NCI-H510A treated with DMSO at 0.1 percent for 48 hours (cell line): ENCODE data around the gene ST3GAL5.
"Not testable (repeated sequence)": the region's sequence is repeated elsewhere in the genome, so short reads cannot be mapped to it uniquely, and the experiment has no call there.

Experiments
- DNase-seq: peaks from one replicate; lab custom pipeline; 2025; lab: John Stamatoyannopoulos, UW

ST3GAL5 gene

GRCh38 chr2:85917887-85918795 is 29.4 kb upstream of the ST3GAL5 start:
- DNase-seq = no peak

DNA sequence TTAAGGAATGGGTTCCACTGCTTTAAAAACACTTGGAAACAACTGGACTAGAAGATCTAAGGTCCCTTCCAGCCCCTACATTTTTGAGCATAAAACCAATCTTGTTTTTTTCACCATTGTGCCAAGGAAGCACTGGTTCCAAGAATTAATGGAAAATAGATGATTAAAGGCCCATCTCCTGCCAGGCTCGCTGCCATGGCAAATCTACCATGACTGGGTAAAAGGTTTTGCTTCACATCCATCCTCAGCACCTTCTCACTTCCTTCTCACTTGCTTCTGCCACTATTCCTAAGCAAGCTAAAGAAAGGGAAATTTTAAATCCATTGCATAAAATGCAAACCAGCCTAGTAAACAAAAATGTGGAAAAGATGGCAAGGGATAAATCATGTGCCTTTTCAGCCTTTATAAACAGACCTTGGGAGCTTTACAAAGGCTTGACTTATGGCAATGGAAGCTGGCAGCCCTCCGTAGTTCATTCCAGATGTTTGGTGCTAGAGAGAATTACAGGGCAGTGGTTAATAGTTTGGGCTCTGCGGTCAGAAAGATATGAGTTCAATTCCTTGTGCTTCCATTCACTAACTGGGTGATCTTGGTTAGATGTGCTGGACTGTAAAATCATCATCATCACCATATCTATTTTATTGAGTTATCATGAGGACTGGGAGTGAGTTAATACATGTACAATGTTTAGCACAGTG is 27.0 kb upstream of the ST3GAL5 start:
- DNase-seq = no peak

GRCh38 chr2:85914922-85915321 is 26.1 kb upstream of the ST3GAL5 start:
- peak; percentile 95 for DNase-seq

GRCh38 chr2:85913884-85914881 is 25.4 kb upstream of the ST3GAL5 start:
- no peak for DNase-seq

DNA sequence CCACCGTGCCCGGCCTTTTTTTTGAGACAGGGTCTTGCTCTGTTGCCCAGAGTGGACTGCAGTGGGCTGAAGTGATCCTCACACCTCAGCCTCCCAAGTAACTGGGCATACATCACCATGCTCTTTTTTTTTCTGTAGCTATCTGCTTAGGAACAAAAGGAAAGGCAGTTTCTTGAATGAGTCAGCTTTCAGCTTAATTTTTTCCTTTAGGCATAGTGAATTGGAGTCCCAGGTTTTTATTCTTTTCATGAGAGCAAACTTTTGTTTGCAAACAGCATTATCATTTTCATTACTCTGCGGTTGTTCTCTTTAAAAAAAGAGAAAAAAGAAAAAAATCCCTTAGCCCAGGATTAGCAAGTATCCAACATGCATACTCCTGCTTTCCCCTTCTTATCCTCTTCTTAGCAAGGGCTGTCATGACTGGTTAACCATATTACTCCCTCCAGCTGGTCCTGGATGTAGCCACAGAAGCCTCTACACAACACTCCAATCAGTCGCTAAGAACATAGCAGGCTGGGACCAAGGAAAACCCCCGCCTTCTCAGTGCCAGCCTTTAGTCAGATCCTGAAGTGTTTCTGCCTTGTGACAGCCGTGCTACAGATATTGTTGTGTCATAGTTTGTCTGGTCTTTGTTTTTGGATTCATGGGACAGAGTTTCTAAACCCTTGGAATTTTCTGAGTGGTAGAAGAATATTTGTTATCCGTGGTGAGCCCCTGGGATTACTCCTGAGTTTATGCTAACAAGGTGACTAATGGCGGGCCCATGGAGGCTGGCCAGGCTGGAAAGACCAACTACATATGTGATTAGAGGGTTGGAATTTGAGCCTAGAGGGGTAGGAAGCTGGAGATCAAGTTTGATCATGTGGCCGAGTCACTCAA is 23.3 kb upstream of the ST3GAL5 start:
- DNase-seq = no peak

- no peak for DNase-seq
Observed at GRCh38 chr2:85911097-85911496, 22.3 kb upstream of the ST3GAL5 start.

DNA sequence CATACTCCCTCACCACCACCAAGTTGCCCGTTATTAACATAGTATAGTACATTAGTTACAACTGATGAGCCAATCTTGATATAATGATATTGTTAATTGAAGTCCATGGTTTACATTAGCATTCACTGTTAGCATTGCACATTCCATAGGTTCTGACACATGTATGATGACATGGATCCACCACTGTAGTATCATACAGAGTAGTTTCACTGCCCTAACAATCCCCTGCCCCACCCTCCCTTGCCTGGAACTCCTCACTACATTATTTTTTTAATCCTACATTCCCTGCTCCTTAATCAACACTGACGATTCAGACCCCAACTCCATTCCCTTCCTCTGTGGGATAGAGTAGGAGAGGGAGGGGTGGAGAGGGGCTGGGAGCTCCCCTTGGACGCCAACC is 20.2 kb upstream of the ST3GAL5 start:
- no peak for DNase-seq

DNA sequence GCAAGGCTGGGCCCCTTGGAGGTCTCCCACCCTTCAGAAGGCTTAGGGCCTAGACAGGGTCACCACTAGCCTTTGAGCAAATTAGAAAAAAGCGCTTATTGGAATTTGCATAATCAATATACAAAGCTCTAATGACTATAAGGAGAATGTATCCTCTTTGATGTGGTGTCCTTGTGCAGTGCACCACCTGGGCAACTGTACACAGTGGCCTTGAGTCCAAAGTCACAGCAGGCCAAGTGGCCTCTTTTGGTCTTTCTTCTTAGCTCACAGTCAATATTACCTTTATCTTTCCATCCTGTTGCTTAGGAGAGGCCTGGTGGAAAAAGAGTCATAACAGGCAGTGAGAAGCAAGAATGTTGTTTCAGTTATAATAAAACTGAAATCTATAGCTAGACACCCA is 19.7 kb upstream of the ST3GAL5 start:
- no peak for DNase-seq

DNA sequence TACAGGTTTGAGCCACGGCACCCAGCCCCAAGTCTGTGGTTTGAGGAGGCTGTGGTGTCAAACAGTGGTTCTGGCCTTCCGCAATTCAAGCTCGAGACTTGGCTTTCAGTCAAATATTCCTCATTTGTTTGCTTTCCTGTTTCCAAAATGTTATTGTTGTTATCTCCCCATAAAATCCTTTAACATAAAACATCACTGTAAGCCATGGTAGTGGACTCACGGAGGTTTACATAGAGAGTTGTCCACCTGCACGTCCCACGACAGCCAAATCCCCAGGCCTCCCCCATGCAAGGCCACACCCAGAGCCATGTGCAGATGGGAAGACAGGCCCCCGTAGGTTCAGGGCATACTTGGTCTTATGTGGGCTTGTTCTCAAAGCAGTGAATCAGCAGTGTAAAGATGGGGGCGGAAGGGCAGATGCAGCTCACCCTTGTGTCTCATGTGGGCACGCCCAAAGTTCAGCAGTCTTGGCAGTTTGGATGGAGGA is 18.9 kb upstream of the ST3GAL5 start:
- DNase-seq = no peak

DNA sequence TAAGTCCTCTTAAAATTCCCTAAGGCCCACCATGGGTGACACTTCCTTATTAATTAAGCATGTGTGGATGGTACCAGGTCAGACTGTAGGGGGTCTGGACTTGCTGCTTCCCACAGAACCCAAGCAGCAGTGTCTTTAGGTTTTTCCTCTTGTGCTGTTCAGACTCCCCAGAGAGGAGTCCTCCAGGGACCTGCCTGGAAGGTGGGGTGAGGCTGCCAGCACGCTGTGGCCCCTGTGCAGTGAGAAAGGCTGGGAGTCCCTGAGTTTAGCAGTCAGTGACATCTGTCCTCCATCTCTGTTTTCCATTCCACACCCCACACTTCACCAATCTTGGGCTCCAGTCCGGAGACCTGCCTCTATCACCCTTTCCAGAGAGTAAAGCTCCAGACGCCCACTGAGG is 18.0 kb upstream of the ST3GAL5 start:
- DNase-seq = no peak

GRCh38 chr2:85905891-85906290 is 17.1 kb upstream of the ST3GAL5 start:
- no peak for DNase-seq

DNA sequence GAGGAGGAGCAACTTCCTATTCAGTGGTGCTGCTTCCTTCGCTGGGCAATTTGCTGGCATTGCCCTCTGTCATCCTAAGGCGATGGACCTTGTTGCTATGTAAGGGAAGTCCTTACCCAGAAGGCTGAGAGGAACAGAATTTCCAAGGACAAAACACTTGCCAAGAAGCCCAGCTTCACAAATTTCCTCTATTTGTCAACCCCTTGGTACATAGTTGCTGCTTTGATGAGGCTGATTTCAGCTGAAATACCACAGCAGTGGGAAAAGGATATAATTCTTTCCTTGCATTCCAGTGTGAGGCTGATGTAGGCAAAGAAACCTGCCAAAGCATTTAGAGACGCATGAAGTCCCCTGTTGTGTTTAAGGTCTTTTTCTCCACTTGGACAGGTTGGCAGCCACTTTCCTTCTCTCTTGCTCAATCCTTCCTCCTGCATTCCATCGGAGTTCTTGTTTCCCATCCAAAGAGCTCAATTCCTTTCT is 16.4 kb upstream of the ST3GAL5 start:
- no peak for DNase-seq

GRCh38 chr2:85903849-85904248 is 15.1 kb upstream of the ST3GAL5 start:
- DNase-seq = no peak

DNA sequence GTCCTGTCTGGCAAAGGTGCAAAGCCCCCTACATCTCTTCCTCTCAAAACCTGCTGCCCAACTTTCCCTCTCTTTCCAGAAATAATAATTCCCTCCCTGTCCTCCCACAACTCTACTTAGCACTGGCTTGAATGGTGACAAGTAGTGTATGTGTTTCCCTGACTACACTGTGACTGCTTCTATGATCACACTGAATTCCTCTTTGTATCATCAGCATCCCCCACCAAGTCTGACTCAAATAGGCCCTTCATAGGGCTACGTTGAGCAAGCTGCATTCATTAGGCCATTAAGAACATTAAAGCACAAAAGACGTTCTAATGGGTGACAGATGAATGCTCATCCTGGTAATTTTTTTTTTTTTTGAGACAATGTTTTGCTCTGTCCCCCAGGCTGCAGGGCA is 13.7 kb upstream of the ST3GAL5 start:
- DNase-seq = no peak

DNA sequence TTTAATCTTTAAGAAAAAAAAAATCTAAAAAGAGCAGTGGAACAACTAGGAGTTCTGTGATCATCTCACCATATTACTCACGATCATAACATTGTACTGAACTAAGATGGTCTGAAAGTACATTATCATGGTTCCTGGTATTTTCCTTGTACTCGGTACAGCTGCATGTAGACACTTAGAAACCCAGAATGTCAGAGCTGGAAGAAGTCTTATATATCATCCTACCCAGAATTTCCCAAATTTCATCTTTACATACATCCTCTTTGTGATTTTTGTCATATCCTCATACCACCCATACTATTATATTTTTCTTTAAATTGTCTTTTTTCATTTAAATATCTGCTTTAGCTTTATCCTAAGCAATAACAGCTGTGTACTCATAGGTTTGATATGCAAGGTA is 12.4 kb upstream of the ST3GAL5 start:
- no peak for DNase-seq

DNA sequence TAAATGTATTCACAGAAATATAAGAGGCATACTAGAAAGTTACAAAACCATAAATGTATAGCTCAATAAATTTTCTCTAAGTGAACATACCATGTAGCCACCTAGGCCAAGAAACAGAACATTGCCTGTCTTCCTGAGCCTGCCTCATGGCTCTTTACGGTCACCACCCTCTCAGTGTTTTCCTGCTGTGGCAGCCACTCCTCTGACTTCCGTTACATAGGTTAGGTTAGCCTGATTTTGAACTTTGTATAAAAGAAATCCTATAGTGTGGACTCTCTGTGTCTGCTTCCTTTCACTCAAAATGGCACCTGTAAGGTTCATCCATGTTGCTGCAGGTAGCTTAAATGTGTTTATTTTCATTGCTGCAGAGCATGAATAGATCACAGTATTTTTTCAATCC is 11.6 kb upstream of the ST3GAL5 start:
- no peak for DNase-seq

DNA sequence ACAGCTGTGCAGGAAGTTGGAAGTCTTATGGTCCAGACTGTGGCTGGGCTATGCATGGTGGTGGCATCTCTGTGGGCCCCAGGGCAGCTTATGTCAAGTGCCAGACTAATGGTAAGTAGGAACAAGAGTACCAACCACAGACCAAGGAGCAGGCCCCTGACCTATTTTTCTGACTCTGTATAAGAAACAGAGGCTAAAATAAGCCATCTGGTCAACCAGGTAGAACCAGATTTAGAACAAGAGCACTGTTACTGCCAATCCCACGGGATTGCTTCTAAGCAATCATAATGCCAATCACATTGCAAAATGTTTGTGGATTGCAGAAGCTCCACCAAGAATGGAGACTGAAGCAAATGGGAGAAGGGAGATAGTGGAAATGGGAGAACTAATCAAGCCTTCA is 11.1 kb upstream of the ST3GAL5 start:
- DNase-seq = no peak

- DNase-seq = no peak
Observed at GRCh38 chr2:85899284-85899683, 10.5 kb upstream of the ST3GAL5 start.

- no peak for DNase-seq
Observed at GRCh38 chr2:85898881-85899280, 10.1 kb upstream of the ST3GAL5 start.

GRCh38 chr2:85894554-85895278 is 5.9 kb upstream of the ST3GAL5 start:
- not testable (repeated sequence) for DNase-seq
